GM12891 (cell line): ENCODE data around the gene CLDN7. TPM values are rescaled to one million over a fixed set of nuclear protein-coding genes. Genes with fewer than 3 reads are reported as not detected.
A peak's percentile ranks its signal among the peaks of the same experiment; 100 is the strongest.

Source experiments
- DNase-seq: peaks from one replicate; pipeline ENCODE4 v3.0.0; 2011; ENCODE audit warnings: low spot score; ENCODE audit not compliant: insufficient read length
- FAIRE-seq: peaks from 2 replicates; lab custom pipeline; 2011; peaks lifted over from hg19 to GRCh38; lab: Jason Lieb, UNC
- PAX5 ChIP-seq: IDR thresholded peaks from 2 replicates; pipeline ENCODE4 v1.6.1; 2011; ENCODE audit warnings: low read length, moderate library complexity, mild to moderate bottlenecking; ENCODE audit not compliant: insufficient read depth, severe bottlenecking
- POLR2A ChIP-seq: IDR thresholded peaks from 2 replicates; pipeline ENCODE4 v1.6.1; 2011; ENCODE audit warnings: low read depth, low read length, control low read depth
- POLR2AphosphoS5 ChIP-seq: IDR thresholded peaks from 2 replicates; pipeline ENCODE4 v1.6.1; 2011; ENCODE audit warnings: low read depth, low read length, control low read depth
- POU2F2 ChIP-seq: IDR thresholded peaks from 2 replicates; pipeline ENCODE4 v1.6.1; 2011; ENCODE audit warnings: low read depth, mild to moderate bottlenecking, control low read depth, low read length, moderate library complexity
- SPI1 ChIP-seq: IDR thresholded peaks from 2 replicates; pipeline ENCODE4 v1.6.1; 2011; ENCODE audit warnings: low read depth, low read length, control low read depth
- TAF1 ChIP-seq: IDR thresholded peaks from 2 replicates; pipeline ENCODE4 v1.6.1; 2011; ENCODE audit warnings: low read depth, low read length, control low read depth
- polyA plus RNA-seq: library from polyadenylated mRNA; unstranded; fragments of >200 nt; gene quantifications from one replicate; pipeline ENCODE4 v1.2.1, GENCODE V29; 2012; ENCODE audit warnings: low read depth, missing spikeins, inconsistent platforms; ENCODE audit not compliant: missing spikeins

Gene CLDN7, protein sequence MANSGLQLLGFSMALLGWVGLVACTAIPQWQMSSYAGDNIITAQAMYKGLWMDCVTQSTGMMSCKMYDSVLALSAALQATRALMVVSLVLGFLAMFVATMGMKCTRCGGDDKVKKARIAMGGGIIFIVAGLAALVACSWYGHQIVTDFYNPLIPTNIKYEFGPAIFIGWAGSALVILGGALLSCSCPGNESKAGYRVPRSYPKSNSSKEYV
- 0.40 TPM for polyA plus RNA-seq

DNA sequence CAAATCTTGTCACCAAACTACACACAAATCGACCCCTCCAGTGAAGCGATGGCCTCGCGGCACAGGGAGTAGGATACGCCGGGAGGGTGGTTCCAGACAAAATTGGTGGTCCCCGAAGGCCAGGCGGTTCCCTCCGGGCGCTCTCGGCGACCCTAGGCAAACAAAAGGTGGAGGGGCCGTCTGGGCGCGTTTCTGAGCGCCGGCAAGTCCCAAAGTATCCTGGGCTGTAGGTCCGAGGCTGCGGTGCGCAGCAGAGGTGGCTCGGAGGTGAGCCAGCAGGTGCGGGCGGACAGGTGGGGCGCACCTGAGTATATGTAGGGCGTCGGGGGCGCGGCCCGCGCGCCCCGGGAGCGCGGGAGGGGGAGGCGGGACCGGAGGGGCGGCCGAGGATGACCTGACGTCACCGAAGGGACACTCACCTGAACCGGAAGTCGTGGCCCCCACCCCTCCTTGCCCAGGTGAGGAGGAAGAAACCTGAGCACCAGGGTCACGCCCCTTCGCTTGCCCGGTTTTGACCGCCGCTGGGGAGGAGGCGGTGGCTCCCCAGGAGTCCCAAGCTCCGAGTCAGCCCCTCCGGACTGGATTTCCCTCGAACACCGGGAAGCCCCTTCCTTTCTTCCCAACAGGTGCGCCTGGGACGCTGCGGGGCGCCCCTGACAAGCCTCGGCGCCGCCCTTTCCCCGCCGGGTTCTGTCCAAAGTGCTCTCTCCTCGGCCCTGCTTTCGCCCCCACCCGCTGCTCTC lies at the start of gene CLDN7:
CLDN7 (minus strand) TSS at position 287 of the 743 bp plus-strand sequence. CDS start 435 bp downstream, outside the sequence.
- FAIRE-seq (no peak), DNase-seq (no peak)
- TF ChIP-seq TAF1 (no peak), POLR2A (no peak), POU2F2 (no peak), SPI1 (no peak)

DNA sequence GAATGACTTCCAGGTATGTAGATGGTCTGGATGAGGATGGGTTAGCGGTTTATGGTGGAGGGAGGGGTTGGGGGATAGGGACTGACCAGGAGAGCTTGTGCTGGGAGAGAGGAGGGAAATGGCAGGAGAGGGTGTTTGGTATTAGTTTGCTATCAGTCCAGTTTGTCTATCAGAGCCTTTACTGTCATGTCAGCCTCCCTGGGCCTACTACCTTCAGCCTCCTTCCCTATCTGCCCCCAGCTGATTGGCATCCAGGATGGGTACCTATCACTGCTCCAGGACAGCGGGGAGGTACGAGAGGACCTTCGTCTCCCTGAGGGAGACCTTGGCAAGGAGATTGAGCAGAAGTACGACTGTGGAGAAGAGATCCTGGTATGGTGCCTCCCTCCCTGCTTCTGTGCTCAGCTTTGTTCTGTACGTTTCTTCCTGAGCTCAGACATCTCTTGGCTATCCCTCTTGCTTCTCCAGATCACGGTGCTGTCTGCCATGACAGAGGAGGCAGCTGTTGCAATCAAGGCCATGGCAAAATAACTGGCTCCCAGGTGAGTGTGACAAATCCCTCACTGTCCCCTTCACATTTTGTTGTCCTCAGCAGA lies 48.9 kb upstream of the CLDN7 start:
- DNase-seq (no peak), FAIRE-seq (no peak)
- TF ChIP-seq POLR2AphosphoS5 (0 out of 2 replicates have a peak, but pooled peaks have one; percentile 27), POU2F2 (no peak), POLR2A (peak; percentile 63)

DNA sequence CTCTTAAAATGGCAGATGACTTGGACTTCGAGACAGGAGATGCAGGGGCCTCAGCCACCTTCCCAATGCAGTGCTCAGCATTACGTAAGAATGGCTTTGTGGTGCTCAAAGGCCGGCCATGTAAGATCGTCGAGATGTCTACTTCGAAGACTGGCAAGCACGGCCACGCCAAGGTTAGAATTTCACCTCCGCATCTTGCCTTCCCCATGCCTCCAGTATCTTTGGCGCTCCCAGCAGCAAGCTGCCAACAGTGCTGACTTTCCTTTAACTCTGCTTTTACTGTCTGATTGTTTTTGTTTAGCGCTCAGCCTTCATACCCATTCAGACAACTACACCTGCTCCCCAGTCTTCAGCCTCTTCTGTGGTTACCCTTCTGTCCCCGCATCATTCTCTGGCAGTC lies 47.4 kb upstream of the CLDN7 start:
- DNase-seq (no peak), FAIRE-seq (no peak)
- TF ChIP-seq SPI1 (no peak), POLR2AphosphoS5 (0 out of 2 replicates have a peak, but pooled peaks have one; percentile 21), TAF1 (no peak)

DNA sequence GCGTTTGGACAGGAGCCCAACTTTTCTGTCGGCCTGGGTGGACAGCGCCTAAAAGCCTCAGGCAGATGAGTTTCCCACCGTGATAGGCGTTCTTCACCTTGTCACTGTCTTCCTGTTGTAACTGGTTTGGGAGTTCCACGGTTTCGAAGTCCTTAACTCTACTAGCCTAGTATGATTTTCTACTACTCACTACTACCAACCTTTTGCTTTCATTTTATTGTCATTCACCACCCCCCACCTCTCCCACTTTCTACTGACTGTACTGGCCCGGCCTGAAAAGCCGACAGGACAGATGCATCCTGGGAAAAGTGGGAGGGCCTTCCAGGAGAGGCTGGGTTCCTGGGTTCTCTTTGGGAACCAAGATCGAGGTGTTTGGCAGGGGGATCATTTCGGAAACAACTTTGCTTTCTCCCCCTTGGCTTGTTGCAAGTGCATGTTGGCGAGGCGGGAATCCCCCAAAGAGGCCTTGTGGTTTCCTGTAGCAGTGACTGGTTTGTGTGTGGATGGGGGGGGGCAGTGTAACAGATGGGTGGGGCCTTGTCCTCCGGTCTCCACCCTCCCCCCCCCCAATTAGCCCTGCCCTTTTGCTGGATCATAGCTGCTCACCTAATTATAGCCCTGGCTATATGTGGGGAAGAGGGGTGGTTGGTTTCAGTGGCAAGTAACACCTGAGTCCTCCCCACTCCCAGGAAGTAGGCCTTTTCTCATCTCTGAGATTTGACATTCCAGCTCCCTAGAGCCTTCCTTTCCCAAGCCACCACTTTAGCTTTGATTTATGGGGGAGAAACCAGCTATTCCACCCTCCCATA lies 46.6 kb upstream of the CLDN7 start:
- DNase-seq (no peak), FAIRE-seq (peak; percentile 75)
- TF ChIP-seq SPI1 (no peak), TAF1 (no peak; the same call in 1 of the 2 replicates), POLR2A (peak; percentile 76), POLR2AphosphoS5 (peak; percentile 89), POU2F2 (peak; percentile 48), PAX5 (no peak)

DNA sequence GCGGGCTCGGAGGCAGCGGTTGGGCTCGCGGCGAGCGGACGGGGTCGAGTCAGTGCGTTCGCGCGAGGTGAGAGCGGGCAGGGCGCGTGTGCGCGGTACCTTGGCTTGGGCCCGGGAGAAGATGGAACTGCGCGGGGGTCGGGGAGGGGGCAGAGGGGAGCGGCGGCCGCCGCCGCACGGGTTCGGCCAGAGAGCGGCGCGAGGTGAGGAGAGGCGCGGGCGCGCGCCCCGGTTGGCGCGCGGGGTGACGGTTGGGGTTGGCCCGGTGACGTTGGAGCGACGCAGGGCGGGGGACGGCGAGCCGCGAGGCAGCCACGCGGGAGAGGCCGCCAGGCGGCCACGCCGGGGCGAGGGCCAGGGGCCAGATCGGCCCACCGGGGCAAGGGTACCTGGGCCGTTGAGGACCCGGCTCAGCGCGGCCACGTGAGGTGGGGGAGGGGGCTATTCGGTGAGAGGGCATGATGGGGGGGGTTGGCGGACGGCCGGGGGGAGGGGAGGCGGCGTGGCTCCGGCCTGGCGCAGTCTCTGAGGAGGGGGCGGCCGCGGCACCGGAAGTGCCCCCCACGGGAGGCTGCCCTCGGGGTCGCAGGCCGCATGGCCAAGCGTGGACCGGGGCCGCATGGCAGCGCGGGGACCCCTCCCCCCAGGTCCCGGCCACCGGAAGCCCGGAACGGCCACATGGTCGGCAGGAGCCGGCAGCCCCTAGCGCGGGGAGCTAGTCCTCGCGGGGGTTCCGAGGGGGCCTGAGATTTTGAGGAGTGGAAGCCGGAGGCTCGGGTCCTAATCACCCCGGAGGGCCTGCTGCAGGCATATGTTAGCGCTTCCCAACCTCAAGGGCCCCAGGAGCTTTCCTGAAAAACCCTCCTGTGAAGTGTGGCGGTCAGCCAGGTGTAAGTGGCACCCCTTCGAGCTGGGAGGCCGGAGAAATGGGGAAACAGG lies 45.7 kb upstream of the CLDN7 start:
- TF ChIP-seq TAF1: no peak
- no peak for TF ChIP-seq POLR2AphosphoS5
- no peak for TF ChIP-seq POU2F2
- TF ChIP-seq POLR2A: 0 out of 2 replicates have a peak, but pooled peaks have one; percentile 8
- DNase-seq (no peak), FAIRE-seq (no peak)

DNA sequence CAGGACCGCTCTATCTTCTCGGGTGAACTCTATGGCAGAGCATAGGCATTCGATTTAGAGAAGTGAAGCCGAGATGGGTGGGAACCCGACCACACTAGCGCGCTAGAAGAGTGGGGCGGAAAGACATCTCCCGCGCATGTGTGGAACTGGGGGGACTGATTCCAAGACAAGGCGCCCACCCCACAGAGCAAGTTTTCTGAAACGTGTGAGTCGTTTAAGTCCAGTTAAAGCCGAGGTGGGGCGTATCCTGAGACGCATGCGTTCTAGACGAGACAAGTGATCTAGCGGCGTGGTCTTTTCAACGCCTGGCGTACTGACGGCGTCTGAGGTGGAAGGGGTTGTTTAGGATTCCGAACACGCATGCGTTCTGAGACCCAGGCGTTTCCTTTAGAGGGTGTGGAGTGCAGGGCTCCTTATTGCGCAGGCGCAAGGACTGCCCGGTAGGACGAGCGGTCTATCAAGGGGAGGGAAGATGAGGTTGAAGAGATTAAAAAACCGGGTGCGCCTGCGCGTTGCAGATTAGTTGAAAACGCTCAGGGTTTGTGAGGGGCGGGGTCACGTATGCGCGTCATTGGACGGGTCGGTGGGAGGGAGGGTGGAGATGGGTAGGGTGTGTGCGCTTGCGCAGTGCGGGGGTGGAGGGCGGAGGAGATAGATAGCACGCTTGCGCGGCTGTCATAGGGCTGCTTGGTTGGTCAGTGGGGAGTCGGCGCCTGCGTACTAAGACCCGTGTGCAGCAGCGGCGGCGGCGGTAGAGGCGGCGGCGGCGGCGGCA lies 44.8 kb upstream of the CLDN7 start, which contains the start of gene EIF5A:
EIF5A (plus strand) TSS at position 718 of the 775 bp plus-strand sequence. CDS start 2,008 bp downstream, outside the sequence.
- DNase-seq (peak; percentile 90), FAIRE-seq (peak; percentile 100)
- TF ChIP-seq PAX5: no peak
- TF ChIP-seq POU2F2: peak; percentile 9; the same call in 1 of the 2 replicates
- TF ChIP-seq SPI1: peak; percentile 87
- peak; percentile 82 for TF ChIP-seq POLR2A
- peak; percentile 87 for TF ChIP-seq TAF1
- peak; percentile 82 for TF ChIP-seq POLR2AphosphoS5

DNA sequence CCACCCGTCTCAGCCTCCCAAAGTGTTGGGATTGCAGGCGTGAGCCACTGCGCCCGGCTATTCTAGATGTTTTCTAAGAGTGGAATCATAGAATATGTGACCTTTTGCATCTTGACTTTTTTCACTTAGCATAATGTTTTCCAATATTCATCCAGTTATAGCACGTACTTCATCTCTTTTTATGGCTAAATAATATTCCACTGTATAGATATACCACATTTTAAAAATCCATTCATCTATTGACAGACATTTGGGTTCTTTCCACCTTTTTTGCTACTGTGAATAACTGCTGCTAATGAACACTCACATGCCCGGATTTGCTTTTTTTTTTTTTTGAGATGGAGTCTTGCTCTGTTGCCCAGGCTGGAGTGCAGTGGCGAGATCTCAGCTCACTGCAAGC lies 41.9 kb upstream of the CLDN7 start:
- TF ChIP-seq TAF1 (no peak), POLR2A (no peak), POU2F2 (no peak), SPI1 (no peak), POLR2AphosphoS5 (no peak), PAX5 (no peak)
- DNase-seq: no peak
- no peak for FAIRE-seq
